ENCODE measurements around the gene ZSCAN5B.
"Not testable (repeated sequence)": the region's sequence is repeated elsewhere in the genome, so short reads cannot be mapped to it uniquely, and the experiment has no call there.

ZSCAN5B gene

DNA sequence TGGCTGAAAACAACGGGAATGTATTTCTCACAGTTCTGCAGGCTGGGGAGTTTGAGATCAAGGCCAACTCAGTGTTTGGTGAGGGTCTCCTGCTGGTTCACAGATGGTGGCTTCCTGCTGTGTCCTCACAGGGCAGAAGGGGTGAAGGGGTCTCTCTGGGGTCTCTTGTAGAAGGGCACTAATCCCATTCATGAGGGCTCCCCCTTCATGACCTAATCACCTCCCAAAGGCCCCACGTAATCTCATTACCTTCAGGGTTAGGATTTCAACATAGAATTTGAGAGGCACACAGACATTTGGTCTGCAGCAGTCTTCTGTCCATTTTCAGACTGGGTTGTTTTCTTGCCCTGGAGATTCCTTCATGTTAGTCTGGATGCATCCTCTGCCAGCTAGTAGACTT is 44.9 kb downstream of the ZSCAN5B start:
- peak overlapping the region in 1 of 11 experiments; percentile 9; a peak in 1 of 22 replicates for H3K9ac ChIP-seq
- no peak overlapping the region for H3K4me2 ChIP-seq
- H4K20me1 ChIP-seq: peaks cover 5 to 88% (median 69%) of the 10 kb centered on the region in 11 experiments; a peak in 21 of 22 replicates
- H3K36me3 ChIP-seq: peaks cover 66 to 91% (median 82%) of the 10 kb centered on the region in 11 experiments
- no peaks in the 10 kb centered on the region for H3K27me3 ChIP-seq
- peaks cover 0 to 15% (median 4%) of the 10 kb centered on the region in 10 experiments; a peak in 8 of 20 replicates for H3K4me1 ChIP-seq
- no peak overlapping the region for H3K27ac ChIP-seq
- H3K4me3 ChIP-seq: no peak overlapping the region
- H3K9me3 ChIP-seq (replicated peaks in 1 of 11): peaks cover 0 to 6% (median 0%) of the 10 kb centered on the region in 11 experiments; a peak in 4 of 22 replicates
- no peak for TF ChIP-seq Cebpa-rat (IDR thresholded peaks at IDR 0.05)

DNA sequence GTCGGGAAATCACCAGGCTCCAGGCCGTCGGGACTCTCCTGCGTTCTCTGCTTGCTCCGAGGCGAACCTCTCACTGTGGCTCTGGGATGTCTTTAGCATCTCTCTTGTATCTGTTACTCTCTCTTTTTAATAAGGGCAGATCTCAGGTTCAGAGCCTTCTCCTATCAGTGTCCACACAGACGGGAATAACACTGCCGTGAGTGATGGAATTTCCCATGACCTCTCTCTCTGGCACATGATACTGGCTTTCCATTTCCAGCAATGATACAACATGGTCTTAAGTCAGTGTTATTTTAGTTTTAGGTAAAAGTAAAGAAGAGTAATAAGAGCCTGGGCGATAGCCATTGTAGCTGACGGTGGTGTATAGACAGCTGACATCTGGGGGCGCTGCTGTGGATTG is 47.2 kb downstream of the ZSCAN5B start:
- Histone ChIP-seq H3K4me3 (no peak overlapping the region), H3K4me2 (no peak overlapping the region), H3K9ac (no peak overlapping the region), H3K27ac (no peak overlapping the region), H4K20me1 (peaks cover 5 to 88% (median 67%) of the 10 kb centered on the region in 11 experiments; a peak in 21 of 22 replicates), H3K36me3 (peaks cover 66 to 91% (median 82%) of the 10 kb centered on the region in 11 experiments), H3K27me3 (no peaks in the 10 kb centered on the region), H3K9me3 (replicated peaks in 1 of 11) (no peaks in the 10 kb centered on the region), H3K4me1 (peaks cover 0 to 9% (median under 1%) of the 10 kb centered on the region in 10 experiments; a peak in 3 of 20 replicates)
- TF ChIP-seq Cebpa-rat (IDR thresholded peaks at IDR 0.05): no peak

DNA sequence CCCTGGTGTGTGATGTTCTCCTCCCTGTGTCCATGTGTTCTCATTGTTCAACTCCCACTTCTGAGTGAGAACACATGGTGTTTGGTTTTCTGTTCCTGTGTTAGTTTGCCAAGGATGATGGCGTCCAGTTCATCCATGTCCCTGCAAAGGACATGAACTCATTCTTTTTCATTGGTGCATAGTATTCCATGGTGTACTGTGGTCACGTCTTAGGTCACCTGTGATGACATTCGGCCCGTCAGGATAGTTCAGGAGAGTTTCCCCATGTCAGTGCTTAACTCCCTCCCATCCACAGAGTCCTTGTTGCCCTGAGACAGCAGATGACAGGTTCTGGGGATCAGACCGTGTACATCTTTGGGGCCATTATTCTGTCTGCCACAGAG is 47.9 kb downstream of the ZSCAN5B start:
- H3K27me3 ChIP-seq: no peaks in the 10 kb centered on the region
- no peak overlapping the region for H3K27ac ChIP-seq
- H4K20me1 ChIP-seq: peaks cover 5 to 88% (median 64%) of the 10 kb centered on the region in 11 experiments; a peak in 21 of 22 replicates
- no peaks in the 10 kb centered on the region for H3K9me3 ChIP-seq (replicated peaks in 1 of 11)
- H3K9ac ChIP-seq: no peak overlapping the region
- H3K4me3 ChIP-seq: no peak overlapping the region
- no peak for TF ChIP-seq Cebpa-rat (IDR thresholded peaks at IDR 0.05)
- no peak overlapping the region for H3K4me2 ChIP-seq
- peaks cover 3 to 11% (median 6%) of the 10 kb centered on the region in 10 experiments; a peak in 19 of 20 replicates for H3K4me1 ChIP-seq
- H3K36me3 ChIP-seq: peaks cover 58 to 88% (median 75%) of the 10 kb centered on the region in 11 experiments

DNA sequence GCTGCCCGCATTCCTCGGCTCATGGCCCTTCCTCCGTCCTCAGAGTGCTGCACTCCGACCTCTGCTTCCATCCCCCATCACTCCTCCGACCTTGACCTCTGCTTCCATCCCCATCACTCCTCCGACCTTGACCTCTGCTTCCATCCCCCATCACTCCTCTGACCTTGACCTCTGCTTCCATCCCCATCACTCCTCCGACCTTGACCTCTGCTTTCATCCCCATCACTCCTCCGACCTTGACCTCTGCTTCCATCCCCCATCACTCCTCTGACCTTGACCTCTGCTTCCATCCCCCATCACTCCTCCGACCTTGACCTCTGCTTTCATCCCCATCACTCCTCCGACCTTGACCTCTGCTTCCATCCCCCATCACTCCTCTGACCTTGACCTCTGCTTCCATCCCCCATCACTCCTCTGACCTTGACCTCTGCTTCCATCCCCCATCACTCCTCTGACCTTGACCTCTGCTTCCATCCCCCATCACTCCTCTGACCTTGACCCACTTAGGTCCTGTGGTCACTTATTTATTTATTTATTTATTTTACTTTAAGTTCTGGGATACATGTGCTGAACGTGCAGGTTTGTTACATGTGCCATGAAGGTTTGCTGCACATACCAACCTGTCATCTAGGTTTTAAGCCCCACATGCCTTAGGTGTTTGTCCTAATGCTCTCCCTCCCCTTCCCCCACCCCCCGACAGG is 48.5 kb downstream of the ZSCAN5B start:
- not testable (repeated sequence) for H3K27me3 ChIP-seq; H3K9me3 ChIP-seq (replicated peaks in 1 of 11); H3K9ac ChIP-seq; H3K4me3 ChIP-seq; H3K4me2 ChIP-seq
- H4K20me1 ChIP-seq: peaks cover 5 to 84% (median 63%) of the 10 kb centered on the region in 11 experiments; a peak in 21 of 22 replicates
- H3K36me3 ChIP-seq: peaks cover 53 to 82% (median 70%) of the 10 kb centered on the region in 11 experiments
- H3K27ac ChIP-seq: peak overlapping the region in 3 of 11 experiments; percentile 14 to 41 (median 15); a peak in 3 of 22 replicates
- peaks cover 9 to 17% (median 11%) of the 10 kb centered on the region in 10 experiments for H3K4me1 ChIP-seq

DNA sequence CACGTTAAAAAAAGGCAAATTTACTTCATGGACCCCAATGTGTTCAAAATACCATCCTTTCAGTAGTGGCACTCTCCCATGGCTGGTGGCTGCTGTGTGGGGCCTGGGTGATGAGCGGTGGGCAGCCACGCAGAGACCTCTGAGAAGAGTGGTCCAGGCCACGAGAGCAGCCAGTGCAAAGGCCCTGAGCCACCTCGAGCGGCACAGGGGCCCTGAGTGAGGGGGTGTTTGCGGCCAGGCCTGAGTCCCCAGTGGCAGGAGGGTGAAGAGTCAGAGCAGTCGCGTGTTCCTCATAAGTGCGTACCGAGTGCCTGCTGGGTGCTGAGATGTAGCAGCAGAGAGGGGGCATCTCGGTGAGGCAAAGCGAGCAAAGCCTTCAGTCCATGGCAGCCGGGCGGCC is 49.5 kb downstream of the ZSCAN5B start:
- H3K4me2 ChIP-seq: no peak overlapping the region
- peaks cover 19 to 24% (median 20%) of the 10 kb centered on the region in 10 experiments for H3K4me1 ChIP-seq
- H4K20me1 ChIP-seq: peaks cover 5 to 84% (median 54%) of the 10 kb centered on the region in 11 experiments; a peak in 21 of 22 replicates
- H3K9ac ChIP-seq: no peak overlapping the region
- H3K4me3 ChIP-seq: no peak overlapping the region
- peaks cover 43 to 72% (median 60%) of the 10 kb centered on the region in 11 experiments for H3K36me3 ChIP-seq
- H3K27ac ChIP-seq: peak overlapping the region in 3 of 11 experiments; percentile 14 to 41 (median 15); a peak in 3 of 22 replicates
- no peak for TF ChIP-seq Cebpa-rat (IDR thresholded peaks at IDR 0.05)
- H3K9me3 ChIP-seq (replicated peaks in 1 of 11): no peaks in the 10 kb centered on the region
- H3K27me3 ChIP-seq: no peaks in the 10 kb centered on the region

DNA sequence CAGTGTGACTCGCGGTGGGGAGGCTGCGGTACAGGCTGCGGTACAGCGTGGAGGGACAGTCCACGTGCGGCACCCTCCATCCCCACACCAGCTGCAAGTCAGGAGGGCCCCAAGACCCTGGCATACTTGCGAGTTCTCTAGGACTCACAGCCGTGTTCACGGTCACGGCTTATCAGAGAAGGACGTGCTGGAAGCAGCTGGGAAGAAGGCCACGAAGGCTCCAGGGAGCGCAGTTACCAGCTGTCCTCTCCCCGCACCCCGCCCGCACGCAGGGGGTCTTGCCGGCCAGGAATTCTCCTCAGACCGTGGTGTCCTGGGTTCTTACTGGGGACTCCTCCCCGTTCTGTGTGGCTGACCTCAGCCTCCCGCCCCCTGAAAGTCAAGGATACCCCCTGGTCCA is 50.3 kb downstream of the ZSCAN5B start:
- Histone ChIP-seq H3K4me2 (no peak overlapping the region), H3K36me3 (peaks cover 42 to 70% (median 54%) of the 10 kb centered on the region in 11 experiments), H3K4me1 (peaks cover 27 to 31% (median 28%) of the 10 kb centered on the region in 10 experiments), H3K9me3 (replicated peaks in 1 of 11) (no peaks in the 10 kb centered on the region), H3K27ac (no peak overlapping the region; a peak in 1 of 22 replicates), H3K27me3 (no peaks in the 10 kb centered on the region), H3K4me3 (no peak overlapping the region), H3K9ac (0 out of 22 replicates have a peak overlapping the region, but pooled peaks of 1 of the 11 experiments have one; percentile 18), H4K20me1 (peaks cover 5 to 84% (median 46%) of the 10 kb centered on the region in 11 experiments; a peak in 19 of 22 replicates)
- no peak for TF ChIP-seq Cebpa-rat (IDR thresholded peaks at IDR 0.05)

DNA sequence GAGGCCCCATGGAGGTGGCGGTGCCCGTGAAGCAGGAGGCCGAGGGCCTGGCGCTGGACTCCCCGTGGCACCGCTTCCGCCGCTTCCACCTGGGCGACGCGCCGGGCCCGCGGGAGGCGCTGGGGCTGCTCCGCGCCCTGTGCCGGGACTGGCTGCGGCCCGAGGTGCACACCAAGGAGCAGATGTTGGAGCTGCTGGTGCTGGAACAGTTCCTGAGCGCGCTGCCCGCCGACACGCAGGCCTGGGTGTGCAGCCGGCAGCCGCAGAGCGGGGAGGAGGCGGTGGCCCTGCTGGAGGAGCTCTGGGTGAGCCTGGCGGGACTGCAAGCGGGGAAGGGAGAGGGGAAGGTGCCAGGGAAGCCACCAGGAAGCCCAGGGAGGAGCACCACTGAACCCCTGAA is 50.7 kb downstream of the ZSCAN5B start:
- Histone ChIP-seq H4K20me1 (peaks cover 5 to 84% (median 44%) of the 10 kb centered on the region in 11 experiments; a peak in 19 of 22 replicates), H3K4me2 (no peak overlapping the region), H3K36me3 (peaks cover 42 to 69% (median 52%) of the 10 kb centered on the region in 11 experiments), H3K4me3 (no peak overlapping the region), H3K27me3 (no peaks in the 10 kb centered on the region), H3K27ac (no peak overlapping the region; a peak in 1 of 22 replicates), H3K4me1 (peaks cover 31 to 36% (median 32%) of the 10 kb centered on the region in 10 experiments), H3K9ac (no peak overlapping the region), H3K9me3 (replicated peaks in 1 of 11) (no peaks in the 10 kb centered on the region)
- TF ChIP-seq Cebpa-rat (IDR thresholded peaks at IDR 0.05): no peak

DNA sequence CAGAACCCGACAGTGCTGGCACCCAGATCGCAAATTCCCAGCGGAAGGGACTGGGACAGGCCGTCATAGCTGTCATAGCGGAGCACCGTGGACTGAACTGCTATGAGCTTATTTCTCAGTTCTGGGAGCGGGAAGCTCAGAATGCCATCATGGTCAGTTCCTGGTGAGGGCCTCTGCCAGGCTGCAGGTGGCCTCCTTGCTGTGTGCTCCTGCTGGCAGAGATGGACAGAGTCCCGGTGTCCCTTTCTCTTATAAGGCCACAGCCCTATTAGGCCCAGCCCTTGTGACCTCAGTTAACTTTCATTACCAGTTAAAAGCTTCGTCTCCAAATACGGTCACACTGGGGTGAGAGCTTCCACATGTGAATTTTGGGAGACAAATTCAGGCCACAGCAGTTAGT is 51.9 kb downstream of the ZSCAN5B start:
- H3K27me3 ChIP-seq: no peaks in the 10 kb centered on the region
- peaks cover 0 to 78% (median 39%) of the 10 kb centered on the region in 11 experiments; a peak in 18 of 22 replicates for H4K20me1 ChIP-seq
- TF ChIP-seq Cebpa-rat (IDR thresholded peaks at IDR 0.05): no peak
- H3K9me3 ChIP-seq (replicated peaks in 1 of 11): no peaks in the 10 kb centered on the region
- no peak overlapping the region for H3K4me2 ChIP-seq
- H3K9ac ChIP-seq: peak overlapping the region in 2 of 11 experiments; percentile 18 to 32; a peak in 2 of 22 replicates
- 0 out of 22 replicates have a peak overlapping the region, but pooled peaks of 1 of the 11 experiments have one; percentile 2 for H3K27ac ChIP-seq
- no peak overlapping the region for H3K4me3 ChIP-seq
- H3K36me3 ChIP-seq: peaks cover 42 to 66% (median 52%) of the 10 kb centered on the region in 11 experiments
- H3K4me1 ChIP-seq: peaks cover 33 to 39% (median 35%) of the 10 kb centered on the region in 10 experiments

DNA sequence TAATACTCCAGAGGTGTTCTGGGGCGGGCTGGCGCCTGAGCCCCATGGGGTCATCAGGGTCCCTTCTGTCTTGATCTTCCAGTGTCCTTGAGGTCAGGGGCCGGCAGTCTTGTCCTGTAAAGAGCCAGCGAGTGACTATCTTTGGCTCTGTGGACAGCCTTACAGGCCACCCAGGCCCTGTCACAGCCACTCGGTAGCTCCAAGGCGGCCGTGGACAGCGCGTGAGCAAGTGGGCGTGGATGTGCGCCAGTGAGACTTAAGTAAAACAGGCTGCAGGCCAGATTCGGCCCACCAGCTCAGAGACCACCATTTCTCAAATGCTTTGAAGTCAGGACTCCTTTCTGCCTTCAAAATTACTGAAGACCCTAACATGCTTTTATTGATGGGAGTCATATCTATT is 52.8 kb downstream of the ZSCAN5B start:
- H3K27me3 ChIP-seq: no peaks in the 10 kb centered on the region
- peaks cover 37 to 45% (median 41%) of the 10 kb centered on the region in 10 experiments for H3K4me1 ChIP-seq
- H3K9me3 ChIP-seq (replicated peaks in 1 of 11): no peaks in the 10 kb centered on the region
- no peak for TF ChIP-seq Cebpa-rat (IDR thresholded peaks at IDR 0.05)
- peak overlapping the region; percentile 78 to 94 (median 85); a peak in 21 of 22 replicates for H3K4me2 ChIP-seq
- peaks cover 35 to 59% (median 45%) of the 10 kb centered on the region in 11 experiments for H3K36me3 ChIP-seq
- H3K27ac ChIP-seq: peak overlapping the region; percentile 18 to 75 (median 61); a peak in 21 of 22 replicates
- H4K20me1 ChIP-seq: peaks cover 0 to 69% (median 31%) of the 10 kb centered on the region in 11 experiments; a peak in 18 of 22 replicates
- peak overlapping the region; percentile 7 to 81 (median 50); a peak in 14 of 22 replicates for H3K9ac ChIP-seq
- no peak overlapping the region for H3K4me3 ChIP-seq
